GM12878 (cell line): ENCODE results near the gene TRIM40. TPM values are rescaled to one million over a fixed set of nuclear protein-coding genes. Genes with fewer than 3 reads are reported as not detected.

Experiments used
- ATAC-seq: fragments of 200-7000 bp; cut with Tn5 transposase; 3 replicates; pipeline ENCODE4 v1.9.1; 2020; ENCODE audit warnings: mild to moderate bottlenecking, moderate library complexity
- BruUV-seq: library from RNA; stranded (reverse); fragments of 400-500 nt; replicated peaks from 2 replicates; lab custom pipeline; 2021; lab: Mats Ljungman, UMichigan
- CTCF ChIA-PET: fragments of 300-600 bp; sonication (Branson Sonifier 250); formaldehyde crosslinking; extraction: SDS; loops from one replicate; lab custom pipeline; 2021; ENCODE audit warnings: inconsistent platforms; lab: Yijun Ruan, JAX
- POLR2A ChIA-PET: fragments of 350-600 bp; formaldehyde crosslinking; extraction: SDS; loops from one replicate; lab custom pipeline; 2021; ENCODE audit warnings: inconsistent platforms; lab: Charles Lee
- RAD21 ChIA-PET: fragments of 300-600 bp; sonication (Branson Sonifier 250); formaldehyde crosslinking; loops from one replicate; lab custom pipeline; 2023; ENCODE audit warnings: antibody characterized with exemption; ENCODE audit not compliant: unreplicated experiment; lab: Charles Lee
- SMC1A ChIA-PET: fragments of 300-600 bp; sonication (Branson Sonifier 250); formaldehyde crosslinking; loops from one replicate; lab custom pipeline; 2023; ENCODE audit not compliant: unreplicated experiment, uncharacterized antibody; lab: Charles Lee
- DNase-seq: peaks from one replicate; pipeline ENCODE4 v3.0.0-alpha.2; 2011; ENCODE audit warnings: low read depth, low spot score
- FAIRE-seq: peaks from 3 replicates; lab custom pipeline; 2011; peaks lifted over from hg19 to GRCh38; lab: Jason Lieb, UNC
- H2AFZ ChIP-seq: 2 replicates; pipeline ENCODE4 v1.6.0; 2011; ENCODE audit warnings: low read depth, low read length, control low read depth; ENCODE audit not compliant: control insufficient read depth
- H3K27ac ChIP-seq: 2 replicates; pipeline ENCODE4 v1.5.1; 2011; ENCODE audit warnings: control low read depth; ENCODE audit not compliant: control insufficient read depth, insufficient read depth
- H3K27me3 ChIP-seq, 2 experiments: replicated peaks in 1 of 2; 2 replicates each; pipeline versions ENCODE4 v1.6.0 to v1.6.1; 2011; ENCODE audit warnings: low read length in 1 of 2; ENCODE audit not compliant: control insufficient read depth in 2 of 2, insufficient read depth in 2 of 2
- H3K36me3 ChIP-seq, 2 experiments: 2 replicates each; pipeline ENCODE4 v1.5.1; 2011; ENCODE audit warnings: low read length in 1 of 2; ENCODE audit not compliant: control insufficient read depth in 2 of 2, insufficient read depth in 2 of 2
- H3K4me1 ChIP-seq: 2 replicates; pipeline ENCODE4 v1.6.1; 2011; ENCODE audit warnings: mild to moderate bottlenecking, low read length, moderate library complexity, mixed read lengths; ENCODE audit not compliant: control insufficient read depth, insufficient read depth
- H3K4me2 ChIP-seq: 2 replicates; pipeline ENCODE4 v1.6.0; 2011; ENCODE audit warnings: control low read depth; ENCODE audit not compliant: control insufficient read depth, insufficient read depth
- H3K4me3 ChIP-seq: fragments of 200-600 bp; sonication (generic); 2 replicates; pipeline ENCODE4 v1.5.1; 2016
- H3K79me2 ChIP-seq: 2 replicates; pipeline ENCODE4 v1.6.0; 2011; ENCODE audit warnings: low read length; ENCODE audit not compliant: control insufficient read depth, insufficient read depth
- H3K9ac ChIP-seq: 2 replicates; pipeline ENCODE4 v1.8.0; 2011; ENCODE audit warnings: low read length, control low read depth, mixed read lengths; ENCODE audit not compliant: control insufficient read depth, insufficient read depth
- H3K9me3 ChIP-seq: replicated peaks from 3 replicates; pipeline ENCODE4 v1.5.1; 2011; ENCODE audit warnings: mild to moderate bottlenecking, low read length; ENCODE audit not compliant: control insufficient read depth, insufficient read depth
- H4K20me1 ChIP-seq: 2 replicates; pipeline ENCODE4 v1.6.0; 2011; ENCODE audit not compliant: control insufficient read depth, insufficient read depth
- DPF2 ChIP-seq: fragments of 450-650 bp; IDR thresholded peaks from 2 replicates; pipeline ENCODE4 v1.6.1; 2017; ENCODE audit warnings: mild to moderate bottlenecking
- EZH2 ChIP-seq: IDR thresholded peaks from 2 replicates; pipeline ENCODE4 v1.6.1; 2012; ENCODE audit warnings: low read depth, mild to moderate bottlenecking, control low read depth, inconsistent platforms, low read length, borderline replicate concordance; ENCODE audit not compliant: control insufficient read depth
- HCFC1 ChIP-seq: fragments of 150-350 bp; IDR thresholded peaks from 2 replicates; pipeline ENCODE4 v1.6.1; 2014; ENCODE audit warnings: low read length
- KDM1A ChIP-seq: fragments of 200-600 bp; sonication (generic); IDR thresholded peaks from 2 replicates; pipeline ENCODE4 v1.6.1; 2016; ENCODE audit warnings: borderline replicate concordance
- LARP7 ChIP-seq: fragments of 450-650 bp; IDR thresholded peaks from 2 replicates; pipeline ENCODE4 v1.6.1; 2017; ENCODE audit warnings: mild to moderate bottlenecking
- MLLT1 ChIP-seq: fragments of 450-650 bp; IDR thresholded peaks from 2 replicates; pipeline ENCODE4 v1.6.1; 2016; ENCODE audit warnings: mild to moderate bottlenecking
- NFYB ChIP-seq: IDR thresholded peaks from 2 replicates; pipeline ENCODE4 v1.6.1; 2011; ENCODE audit warnings: low read depth, mild to moderate bottlenecking, low read length, improper control_type of control experiment, moderate library complexity; ENCODE audit not compliant: insufficient read depth
- NR2F1 ChIP-seq: fragments of 450-650 bp; conservative IDR thresholded peaks from 2 replicates; pipeline ENCODE4 v1.6.1; 2017; ENCODE audit warnings: mild to moderate bottlenecking
- RAD21 ChIP-seq: IDR thresholded peaks from 2 replicates; pipeline ENCODE4 v1.6.1; 2011; ENCODE audit warnings: mild to moderate bottlenecking, low read depth, low read length, moderate library complexity; ENCODE audit not compliant: insufficient read depth
- RBBP5 ChIP-seq: fragments of 200-600 bp; sonication (generic); conservative IDR thresholded peaks from 2 replicates; pipeline ENCODE4 v1.6.1; 2016
- SIX5 ChIP-seq: IDR thresholded peaks from 2 replicates; pipeline ENCODE4 v1.6.1; 2011; ENCODE audit warnings: mild to moderate bottlenecking, low read depth, low read length, moderate library complexity; ENCODE audit not compliant: severe bottlenecking
- SKIL ChIP-seq: fragments of 450-650 bp; IDR thresholded peaks from 2 replicates; pipeline ENCODE4 v1.6.1; 2017; ENCODE audit warnings: mild to moderate bottlenecking, low read depth, inconsistent platforms; ENCODE audit not compliant: poor library complexity, severe bottlenecking
- ZNF622 ChIP-seq: fragments of 450-650 bp; IDR thresholded peaks from 2 replicates; pipeline ENCODE4 v1.6.1; 2017; ENCODE audit warnings: mild to moderate bottlenecking, inconsistent platforms
- WGBS: methylation state at CpG from one replicate; pipeline ENCODE4 v1.1.6; 2016; ENCODE audit warnings: low lambda C conversion rate; ENCODE audit not compliant: insufficient replicate concordance, insufficient coverage; ENCODE audit errors: missing lambda C conversion rate; 5-methylcytosine and 5-hydroxymethylcytosine counted together
- in situ Hi-C: fragments of 300-500 bp; cut with MboI; formaldehyde crosslinking; loops from 9 replicates; pipeline ENCODE4 v1.14.3; 2018; ENCODE audit warnings: mixed read lengths
- intact Hi-C: fragments of 100-400 bp; cut with micrococcal nuclease; formaldehyde crosslinking; loops from one replicate; pipeline ENCODE4 v1.14.2; 2022; ENCODE audit not compliant: unreplicated experiment
- polyA plus RNA-seq, 11 experiments: library from polyadenylated mRNA; depleted of rRNA in 4 of 11; unstranded in 6 of 11; stranded (reverse) in 5 of 11; fragments of >200 nt; fragmentation: Nextera tagmentation in 4 of 11; fragmentation: Illumina TruSeq in 1 of 11; extraction: Ambion mirVana in 4 of 11; extraction: Trizol in 1 of 11; gene quantifications; 1 replicate in 1 of 11; 2 replicates in 10 of 11; pipeline versions ENCODE4 v1.2.1 to v1.2.3, GENCODE V29; 2011 to 2016; ENCODE audit warnings: inconsistent platforms in 2 of 11, missing spikeins in 2 of 11, low read depth in 1 of 11
- total RNA-seq, 4 experiments: library from RNA; depleted of rRNA in 3 of 4; stranded (reverse); fragments of >200 nt in 3 of 4; fragmentation: Illumina TruSeq in 1 of 4; extraction: Trizol in 1 of 4; gene quantifications; 2 replicates each; pipeline versions ENCODE4 v1.2.1 to v1.2.3, GENCODE V29; 2013 to 2021

Gene TRIM40
- total and polyA plus RNA-seq, 10 of the 15 experiments (the other 5 are each of a cell fraction or from before 2014, with no cell fraction given), result not detected

DNA sequence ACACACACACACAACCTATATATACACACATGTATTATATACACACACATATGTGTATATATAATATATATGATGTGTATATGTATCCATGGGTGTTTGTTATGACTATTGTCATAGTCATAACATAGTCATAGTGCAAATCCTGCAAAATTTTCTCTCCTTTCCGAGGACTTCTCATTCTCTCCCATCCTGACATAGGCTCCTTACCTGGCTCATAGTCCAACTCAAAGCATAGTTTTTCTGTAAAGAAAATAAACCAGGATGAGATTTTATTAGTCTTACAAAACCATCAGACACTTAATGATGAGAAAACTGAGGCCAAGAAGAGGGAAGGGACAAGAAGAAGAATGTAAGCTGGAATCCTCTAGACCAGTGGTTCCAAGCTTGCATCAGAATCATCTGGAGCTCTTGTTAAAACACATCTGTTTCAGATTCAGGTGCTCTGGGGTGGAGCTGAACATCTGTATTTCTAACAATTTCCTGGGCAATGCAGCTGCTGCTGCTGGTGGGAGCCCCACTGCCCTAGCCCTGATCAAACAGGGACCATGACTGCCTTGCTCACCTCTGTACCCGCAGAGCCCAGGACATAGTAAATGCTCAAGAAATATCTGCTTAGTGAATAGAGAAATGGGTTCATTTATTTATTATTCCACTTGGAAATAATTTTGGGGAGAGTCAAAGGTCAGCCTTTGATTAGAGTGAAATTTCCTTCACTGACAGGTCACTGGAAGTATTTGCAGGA lies 19.8 kb downstream of the TRIM40 start:
- H3K4me2 ChIP-seq, result no peak overlapping the region
- H3K79me2 ChIP-seq, result no peaks in the 10 kb centered on the region
- DNase-seq, result no peak
- ChIA-PET SMC1A (interaction anchor here (1.1 kb wide), 1 partner anchor 52 kb away, joined by 4 read pairs; no protein-coding TSS in a partner anchor), CTCF (no interaction called here), POLR2A (no interaction called here), RAD21 (no interaction called here)
- TF ChIP-seq EZH2, result no peak
- no peaks in the 10 kb centered on the region for H3K9me3 ChIP-seq
- 57% methylated on average over 2 of the region's 2 CpGs for WGBS
- peaks cover 2% of the 10 kb centered on the region in 2 experiments; a peak in 3 of 4 replicates for H3K27me3 ChIP-seq
- peaks cover 4% of the 10 kb centered on the region; the same call in 1 of the 2 replicates for H3K4me1 ChIP-seq
- in situ Hi-C loops, result no loop called here
- no peak overlapping the region for H3K27ac ChIP-seq
- H3K9ac ChIP-seq, result no peak overlapping the region
- no peak overlapping the region for H3K4me3 ChIP-seq
- H4K20me1 ChIP-seq, result no peaks in the 10 kb centered on the region
- no peak for ATAC-seq
- no peak overlapping the region for H2AFZ ChIP-seq
- no peak for FAIRE-seq
- no TSS peak for BruUV-seq
- H3K36me3 ChIP-seq, result no peaks in the 10 kb centered on the region
- intact Hi-C loops, result no loop called here

DNA sequence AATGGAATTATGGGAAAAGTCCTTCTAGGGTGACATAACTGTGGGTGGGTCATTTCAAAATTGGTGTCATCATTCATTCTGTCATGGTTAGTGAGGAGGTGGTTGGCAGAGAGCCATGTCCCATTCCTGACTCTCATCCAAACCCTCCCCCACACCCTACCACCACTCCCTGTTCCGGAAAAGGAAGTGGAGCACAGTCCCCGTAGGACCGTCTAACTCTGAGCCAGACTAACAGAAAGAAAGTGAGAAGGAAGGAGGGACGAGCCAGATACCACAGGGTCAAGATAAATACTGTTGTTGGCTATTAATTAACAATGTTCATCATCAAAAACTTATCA lies 20.3 kb downstream of the TRIM40 start:
- CTCF ChIA-PET, result no interaction called here
- Histone ChIP-seq H4K20me1 (no peaks in the 10 kb centered on the region), H3K9me3 (no peaks in the 10 kb centered on the region), H3K27me3 (peaks cover 2% of the 10 kb centered on the region in 2 experiments; a peak in 3 of 4 replicates), H3K36me3 (no peaks in the 10 kb centered on the region), H3K79me2 (no peaks in the 10 kb centered on the region), H3K27ac (no peak overlapping the region), H3K4me1 (peaks cover 4% of the 10 kb centered on the region; the same call in 1 of the 2 replicates), H3K9ac (no peak overlapping the region), H3K4me3 (no peak overlapping the region), H3K4me2 (no peak overlapping the region), H2AFZ (no peak overlapping the region)
- FAIRE-seq (no peak), ATAC-seq (no peak), DNase-seq (no peak)
- in situ Hi-C loops, result no loop called here
- RAD21 ChIA-PET, result no interaction called here
- 2% methylated on average over 4 of the region's 4 CpGs for WGBS
- SMC1A ChIA-PET, result no interaction called here
- BruUV-seq, result no TSS peak
- intact Hi-C loops, result no loop called here
- POLR2A ChIA-PET, result no interaction called here
- TF ChIP-seq RAD21, result no peak
- TF ChIP-seq HCFC1, result no peak
- no peak for TF ChIP-seq MLLT1
- TF ChIP-seq NFYB, result no peak
- TF ChIP-seq NR2F1, result no peak
- TF ChIP-seq DPF2, result no peak
- TF ChIP-seq SKIL, result no peak
- no peak for TF ChIP-seq RBBP5
- no peak for TF ChIP-seq ZNF622
- no peak for TF ChIP-seq SIX5
- no peak for TF ChIP-seq KDM1A
- TF ChIP-seq LARP7, result no peak
